Fibroblast of pulmonary artery (primary cell): Measurements from ENCODE around the gene ADM2.

Experiments
- DNase-seq: peaks from one replicate; pipeline ENCODE4 v3.0.0-alpha.2; 2010; ENCODE audit warnings: low read depth
- H3K4me3 ChIP-seq: replicated peaks from 2 replicates; pipeline ENCODE4 v1.5.1; 2011; ENCODE audit warnings: low read depth, mild to moderate bottlenecking, control low read depth, low read length, moderate library complexity
- TF ChIP-seq, protein P1 (sequence below): IDR thresholded peaks from 2 replicates; pipeline ENCODE4 v1.5.1; 2011; ENCODE audit warnings: mild to moderate bottlenecking, control low read depth, low read length, inconsistent platforms; ENCODE audit errors: missing control alignments

The ADM2 gene

DNA sequence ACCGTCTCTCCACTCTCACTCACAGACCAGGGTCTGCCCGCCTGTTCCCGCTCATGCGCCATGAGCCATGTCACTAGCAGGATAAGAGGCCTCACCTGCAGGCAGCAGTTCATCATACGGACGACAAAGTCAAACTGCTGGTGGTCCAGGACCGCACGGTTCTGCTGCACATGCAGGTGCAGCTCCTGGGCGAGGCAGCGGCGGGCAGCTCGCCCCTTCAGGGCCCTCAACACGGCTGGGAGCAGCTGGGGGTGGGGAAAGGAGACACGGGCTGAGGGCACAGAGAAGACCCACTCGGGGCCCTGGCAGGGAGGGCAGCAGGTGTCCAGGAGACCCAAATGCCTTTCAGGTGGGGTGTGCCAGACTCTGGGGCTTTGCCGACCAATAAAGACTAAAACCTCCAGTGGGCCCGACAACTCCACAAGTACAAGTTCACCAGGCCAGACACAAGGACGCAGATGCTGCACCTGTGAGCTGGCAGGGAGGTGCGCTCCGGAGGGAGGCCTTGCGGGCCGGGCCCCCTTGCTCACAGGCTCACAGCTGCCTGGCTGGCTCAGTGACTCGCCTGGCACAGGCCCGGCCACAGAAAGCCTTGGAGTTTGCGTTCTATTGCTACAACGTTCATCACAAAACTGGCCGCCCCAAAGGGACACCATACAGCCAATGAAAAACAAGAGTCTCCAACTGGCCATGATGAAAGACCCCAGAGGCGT, 18.0 kb upstream of the ADM2 start:
- H3K4me3 ChIP-seq, result no peak overlapping the region
- no peak for DNase-seq
- TF ChIP-seq, protein P1, sequence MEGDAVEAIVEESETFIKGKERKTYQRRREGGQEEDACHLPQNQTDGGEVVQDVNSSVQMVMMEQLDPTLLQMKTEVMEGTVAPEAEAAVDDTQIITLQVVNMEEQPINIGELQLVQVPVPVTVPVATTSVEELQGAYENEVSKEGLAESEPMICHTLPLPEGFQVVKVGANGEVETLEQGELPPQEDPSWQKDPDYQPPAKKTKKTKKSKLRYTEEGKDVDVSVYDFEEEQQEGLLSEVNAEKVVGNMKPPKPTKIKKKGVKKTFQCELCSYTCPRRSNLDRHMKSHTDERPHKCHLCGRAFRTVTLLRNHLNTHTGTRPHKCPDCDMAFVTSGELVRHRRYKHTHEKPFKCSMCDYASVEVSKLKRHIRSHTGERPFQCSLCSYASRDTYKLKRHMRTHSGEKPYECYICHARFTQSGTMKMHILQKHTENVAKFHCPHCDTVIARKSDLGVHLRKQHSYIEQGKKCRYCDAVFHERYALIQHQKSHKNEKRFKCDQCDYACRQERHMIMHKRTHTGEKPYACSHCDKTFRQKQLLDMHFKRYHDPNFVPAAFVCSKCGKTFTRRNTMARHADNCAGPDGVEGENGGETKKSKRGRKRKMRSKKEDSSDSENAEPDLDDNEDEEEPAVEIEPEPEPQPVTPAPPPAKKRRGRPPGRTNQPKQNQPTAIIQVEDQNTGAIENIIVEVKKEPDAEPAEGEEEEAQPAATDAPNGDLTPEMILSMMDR, result no peak

DNA sequence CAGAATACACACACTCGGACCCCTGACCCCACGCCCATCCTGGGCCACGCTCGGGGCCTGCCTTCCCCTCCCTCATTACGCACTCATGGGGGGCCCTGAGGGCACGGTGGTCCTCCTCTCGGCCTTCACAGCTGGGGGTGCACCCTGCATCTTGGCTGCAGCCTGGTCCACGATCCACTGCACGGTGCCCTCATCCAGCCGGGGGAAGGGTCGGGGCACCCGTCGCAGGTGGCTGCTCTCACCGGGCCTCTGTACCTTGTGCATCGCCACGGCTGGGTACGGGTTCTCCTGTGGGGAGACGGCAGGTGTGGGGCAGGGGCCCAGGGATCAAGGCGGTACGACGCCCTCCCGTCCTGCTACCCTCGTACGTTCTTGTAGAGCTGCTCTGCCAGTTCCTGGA, 16.9 kb upstream of the ADM2 start:
- no peak for DNase-seq
- no peak overlapping the region for H3K4me3 ChIP-seq
- TF ChIP-seq, protein P1, result no peak

DNA sequence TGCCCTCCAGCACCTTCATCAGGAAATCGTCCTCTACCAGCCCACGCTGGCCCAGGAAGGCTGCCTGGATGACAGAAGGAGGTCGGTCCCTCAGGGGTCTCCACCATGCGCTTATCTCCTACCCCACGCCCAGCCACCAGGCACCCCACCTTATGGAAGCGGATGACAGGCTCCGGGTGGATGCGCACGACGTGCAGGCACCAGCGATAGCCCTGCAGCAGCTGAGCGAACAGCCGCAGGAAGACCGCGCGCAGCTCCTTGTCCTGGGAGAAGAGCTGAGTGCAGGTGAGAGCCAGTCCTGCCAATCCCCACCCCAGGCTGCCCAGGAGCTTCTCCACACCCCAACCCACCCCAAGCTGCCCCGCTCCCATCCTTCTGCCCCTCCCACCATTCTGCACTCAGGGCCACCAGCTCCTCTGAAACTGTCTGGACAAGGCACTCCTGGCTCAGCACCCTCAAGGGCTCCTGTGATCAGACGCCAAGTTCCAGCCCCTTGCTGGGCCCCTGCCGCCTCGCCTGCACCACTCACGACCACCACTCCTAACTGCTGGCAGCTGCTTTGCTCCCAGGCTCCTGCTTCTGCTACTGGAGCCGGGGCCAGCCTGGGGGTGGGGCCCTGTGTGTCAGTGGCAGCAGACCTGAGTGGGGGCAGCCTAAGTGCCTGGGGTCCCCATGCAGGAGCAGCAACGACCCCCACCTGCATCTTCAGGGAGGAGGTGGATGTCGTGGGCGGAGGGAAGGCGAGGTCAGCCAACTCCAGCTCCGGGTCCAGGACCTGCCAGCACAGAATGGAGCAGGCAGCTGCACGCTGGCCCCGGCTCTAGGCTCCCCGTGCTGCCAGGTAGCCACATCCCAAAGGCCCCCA, 16.0 kb upstream of the ADM2 start:
- no peak for DNase-seq
- TF ChIP-seq, protein P1, result no peak
- no peak overlapping the region for H3K4me3 ChIP-seq

DNA sequence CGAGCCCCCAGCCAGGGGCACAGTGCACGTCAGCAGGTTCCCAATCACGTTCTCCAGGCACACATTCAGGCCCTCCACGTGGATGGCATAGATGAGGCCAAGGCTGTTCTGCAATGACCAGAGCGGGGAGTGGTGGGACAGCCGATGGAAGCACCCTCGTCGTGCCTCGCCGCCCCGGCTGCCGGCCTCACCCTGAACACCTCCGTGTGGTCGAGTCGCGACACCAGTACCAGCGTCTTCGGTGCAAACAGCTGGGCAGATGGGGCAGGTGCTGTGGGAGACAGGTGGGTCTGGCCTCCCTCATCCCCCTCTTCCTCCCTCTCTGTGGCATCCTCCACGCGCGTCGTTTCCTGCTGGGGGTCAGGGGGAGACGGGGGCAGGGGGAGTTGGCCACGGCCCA, 14.0 kb upstream of the ADM2 start:
- no peak for DNase-seq
- TF ChIP-seq, protein P1, result no peak
- H3K4me3 ChIP-seq, result no peak overlapping the region

DNA sequence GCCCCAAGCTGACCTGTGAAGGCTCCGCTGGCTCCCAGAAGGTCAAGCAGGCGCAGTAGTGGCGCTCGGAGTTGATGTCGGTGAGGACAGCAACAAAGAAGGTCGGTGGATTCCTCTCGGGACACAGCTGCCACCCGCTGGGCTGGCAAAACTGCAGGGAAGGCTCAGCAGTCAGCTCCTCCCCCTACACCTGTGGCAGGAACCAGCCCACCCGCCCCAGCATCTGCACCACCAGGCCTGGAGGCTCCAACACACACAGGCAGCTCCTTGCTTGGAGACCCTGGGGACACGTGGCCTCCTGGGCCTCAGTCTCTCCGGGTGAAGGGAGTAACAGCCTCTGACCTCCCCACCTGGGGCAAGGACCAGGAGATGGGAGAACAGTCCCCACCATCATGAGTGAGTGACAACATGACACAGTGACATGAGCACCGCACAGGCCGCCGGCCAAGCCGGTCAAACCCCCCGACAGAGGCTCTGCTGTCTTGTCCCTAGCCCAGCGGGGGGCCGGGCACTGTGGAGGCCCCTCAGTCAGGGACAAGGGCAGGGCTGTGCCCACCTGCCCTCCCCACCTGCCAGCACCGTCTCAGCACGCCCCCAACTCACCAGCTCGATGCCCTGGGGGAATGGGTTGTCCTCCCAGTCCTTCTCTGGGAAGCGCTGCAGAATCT, 13.4 kb upstream of the ADM2 start:
- H3K4me3 ChIP-seq, result no peak overlapping the region
- TF ChIP-seq, protein P1, result no peak

DNA sequence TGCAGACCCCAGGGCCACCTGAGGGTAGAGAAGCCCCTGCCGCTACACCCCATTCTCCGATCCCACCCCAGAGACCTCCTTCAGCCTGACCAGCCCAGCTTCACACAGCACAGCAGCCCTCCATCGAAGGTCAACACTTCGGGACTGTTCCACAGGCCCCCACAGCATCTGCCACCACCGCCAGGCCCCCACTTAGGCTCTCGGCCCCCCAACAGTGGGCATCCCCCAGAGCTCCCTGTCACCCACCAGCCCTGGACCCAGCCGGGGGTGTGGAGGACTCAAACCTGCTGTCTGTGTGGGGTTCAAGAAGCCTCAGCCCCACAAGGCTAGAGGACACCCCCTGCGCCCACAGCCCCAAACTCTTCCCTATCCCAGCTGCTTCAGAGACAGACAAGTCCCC, 12.7 kb upstream of the ADM2 start:
- TF ChIP-seq, protein P1, result no peak
- no peak for DNase-seq
- H3K4me3 ChIP-seq, result no peak overlapping the region

More for the DNA sequence above, 13.4 kb upstream of the ADM2 start:
- no peak for DNase-seq
